B cell (primary cell): ENCODE results near the gene THEMIS2. TPM values are rescaled to one million over a fixed set of nuclear protein-coding genes. Genes with fewer than 3 reads are reported as not detected.

Source experiments
- ATAC-seq: fragments of 200-7000 bp; cut with Tn5 transposase; one replicate; pipeline ENCODE4 v1.10.0; 2021; ENCODE audit warnings: low read depth, mild to moderate bottlenecking, moderate number of reproducible peaks, moderate library complexity
- CTCF ChIA-PET: fragments of 350-600 bp; sonication (Branson Sonifier 250); formaldehyde crosslinking; loops from one replicate; lab custom pipeline; 2021; ENCODE audit warnings: antibody characterized with exemption, inconsistent platforms; lab: Charles Lee
- POLR2A ChIA-PET: fragments of 350-600 bp; sonication (Branson Sonifier 250); formaldehyde crosslinking; loops from one replicate; lab custom pipeline; 2021; ENCODE audit warnings: antibody characterized with exemption; lab: Charles Lee
- DNase-seq: peaks from one replicate; pipeline ENCODE4 v3.0.0; 2013
- H2AFZ ChIP-seq: 2 replicates; pipeline ENCODE4 v1.6.1; 2012; ENCODE audit warnings: mild to moderate bottlenecking, low read depth, low read length; ENCODE audit not compliant: insufficient read depth, poor library complexity, severe bottlenecking
- H3K27ac ChIP-seq, 2 donors: 1 replicate in 1 of 2; 2 replicates in 1 of 2; pipeline ENCODE4 v1.5.1; 2012 to 2013; ENCODE audit warnings: low read length in 2 of 2, mild to moderate bottlenecking in 2 of 2, moderate library complexity in 1 of 2
- H3K27me3 ChIP-seq, 4 experiments: fragments of 200-600 bp in 1 of 4; sonication (generic) in 1 of 4; replicated peaks in 1 of 4; 1 replicate in 2 of 4; 2 replicates in 2 of 4; pipeline versions ENCODE4 v1.6.1 to v1.7.0; 2013 to 2016; ENCODE audit warnings: low read length in 3 of 4, mild to moderate bottlenecking in 2 of 4, mixed read lengths in 1 of 4, moderate library complexity in 1 of 4; ENCODE audit not compliant: insufficient read depth in 4 of 4, control insufficient read depth in 3 of 4; ENCODE audit errors: control extremely low read depth in 1 of 4
- H3K36me3 ChIP-seq, 2 experiments: replicated peaks in 1 of 2; 1 replicate in 1 of 2; 2 replicates in 1 of 2; pipeline versions ENCODE4 v1.6.1 to v1.7.1; 2013; ENCODE audit warnings: low read length in 1 of 2; ENCODE audit not compliant: insufficient read depth in 2 of 2, control insufficient read depth in 1 of 2; ENCODE audit errors: control extremely low read depth in 1 of 2, extremely low read depth in 1 of 2
- H3K4me1 ChIP-seq, 2 donors: fragments of 200-600 bp in 1 of 2; sonication (generic) in 1 of 2; 1 replicate in 1 of 2; 2 replicates in 1 of 2; pipeline versions ENCODE4 v1.5.1 to v1.6.1; 2013 to 2017; ENCODE audit warnings: low read length in 2 of 2; ENCODE audit not compliant: control insufficient read depth in 2 of 2, insufficient read depth in 2 of 2
- H3K4me2 ChIP-seq: replicated peaks from 2 replicates; pipeline ENCODE3; 2012; ENCODE audit warnings: mild to moderate bottlenecking, low read depth, low read length; ENCODE audit not compliant: poor library complexity, severe bottlenecking
- H3K4me3 ChIP-seq, 5 experiments: fragments of 200-600 bp in 1 of 5; sonication (generic) in 1 of 5; 1 replicate in 3 of 5; 2 replicates in 2 of 5; pipeline versions ENCODE4 v1.5.1 to v1.7.0; 2011 to 2016; ENCODE audit warnings: low read length in 4 of 5, mild to moderate bottlenecking in 4 of 5, low read depth in 2 of 5, control low read depth in 1 of 5, moderate library complexity in 1 of 5; ENCODE audit not compliant: insufficient read depth in 1 of 5; ENCODE audit errors: control extremely low read depth in 1 of 5, extremely low read depth in 1 of 5
- H3K79me2 ChIP-seq: fragments of 200-600 bp; sonication (generic); one replicate; pipeline ENCODE4 v1.6.0; 2016; ENCODE audit warnings: low read length; ENCODE audit not compliant: control insufficient read depth, insufficient read depth
- H3K9ac ChIP-seq: fragments of 200-600 bp; sonication (generic); 2 replicates; pipeline ENCODE4 v1.6.1; 2017; ENCODE audit warnings: mild to moderate bottlenecking, low read length, moderate library complexity
- H3K9me3 ChIP-seq, 3 donors: one replicate each; pipeline versions ENCODE4 v1.6.1 to v1.7.1; 2013; ENCODE audit warnings: low read length in 2 of 3; ENCODE audit not compliant: control insufficient read depth in 2 of 3, insufficient read depth in 1 of 3; ENCODE audit errors: control extremely low read depth in 1 of 3
- H4K20me1 ChIP-seq: 2 replicates; pipeline ENCODE4 v1.6.0; 2012; ENCODE audit warnings: mild to moderate bottlenecking, low read length; ENCODE audit not compliant: insufficient read depth, control insufficient read depth, poor library complexity, severe bottlenecking
- H3K27ac Mint-ChIP-seq: one replicate; pipeline ENCODE4 v1.8.0; 2021; ENCODE audit warnings: mixed read lengths
- H3K27me3 Mint-ChIP-seq: one replicate; pipeline ENCODE4 v1.8.0; 2021; ENCODE audit warnings: mixed read lengths
- H3K4me1 Mint-ChIP-seq: one replicate; pipeline ENCODE4 v1.8.0; 2021; ENCODE audit warnings: mixed read lengths
- H3K4me3 Mint-ChIP-seq: one replicate; pipeline ENCODE4 v1.8.0; 2021; ENCODE audit warnings: mixed read lengths
- H3K9me3 Mint-ChIP-seq: one replicate; pipeline ENCODE4 v1.8.0; 2022; ENCODE audit warnings: mixed read lengths; ENCODE audit not compliant: insufficient read depth
- EZH2 ChIP-seq: IDR thresholded peaks from 2 replicates; pipeline ENCODE4 v1.6.1; 2012; ENCODE audit warnings: borderline replicate concordance, low read depth, mild to moderate bottlenecking, moderate library complexity, low read length; ENCODE audit not compliant: insufficient read depth, poor library complexity, severe bottlenecking
- WGBS: methylation state at CpG from one replicate; pipeline ENCODE4 v1.1.5; 2013; ENCODE audit warnings: missing lambda C conversion rate; ENCODE audit not compliant: insufficient coverage; 5-methylcytosine and 5-hydroxymethylcytosine counted together
- intact Hi-C: fragments of 100-400 bp; cut with micrococcal nuclease; formaldehyde crosslinking; loops from one replicate; pipeline ENCODE4 v1.10.0; 2022
- polyA plus RNA-seq: library from polyadenylated mRNA; depleted of rRNA; stranded (reverse); fragments of >200 nt; gene quantifications from 2 replicates; pipeline ENCODE4 v1.2.3, GENCODE V29; 2012
- total RNA-seq, 2 donors: library from RNA; stranded (reverse); fragments of 120-200 nt in 1 of 2; gene quantifications; 1 replicate in 1 of 2; 2 replicates in 1 of 2; pipeline versions ENCODE4 v1.2.3 to v1.2.4, GENCODE V29; 2013 to 2022
- TF ChIP-seq, protein P1 (sequence below): fragments of 200-600 bp; IDR thresholded peaks from one replicate; pipeline ENCODE4 v1.8.0; 2022; ENCODE audit warnings: antibody characterized with exemption, mild to moderate bottlenecking

The THEMIS2 gene
- total and polyA plus RNA-seq, 2 donors (not counting 1 experiment from before 2014, with no cell fraction given), result 72.0 to 230 TPM

DNA sequence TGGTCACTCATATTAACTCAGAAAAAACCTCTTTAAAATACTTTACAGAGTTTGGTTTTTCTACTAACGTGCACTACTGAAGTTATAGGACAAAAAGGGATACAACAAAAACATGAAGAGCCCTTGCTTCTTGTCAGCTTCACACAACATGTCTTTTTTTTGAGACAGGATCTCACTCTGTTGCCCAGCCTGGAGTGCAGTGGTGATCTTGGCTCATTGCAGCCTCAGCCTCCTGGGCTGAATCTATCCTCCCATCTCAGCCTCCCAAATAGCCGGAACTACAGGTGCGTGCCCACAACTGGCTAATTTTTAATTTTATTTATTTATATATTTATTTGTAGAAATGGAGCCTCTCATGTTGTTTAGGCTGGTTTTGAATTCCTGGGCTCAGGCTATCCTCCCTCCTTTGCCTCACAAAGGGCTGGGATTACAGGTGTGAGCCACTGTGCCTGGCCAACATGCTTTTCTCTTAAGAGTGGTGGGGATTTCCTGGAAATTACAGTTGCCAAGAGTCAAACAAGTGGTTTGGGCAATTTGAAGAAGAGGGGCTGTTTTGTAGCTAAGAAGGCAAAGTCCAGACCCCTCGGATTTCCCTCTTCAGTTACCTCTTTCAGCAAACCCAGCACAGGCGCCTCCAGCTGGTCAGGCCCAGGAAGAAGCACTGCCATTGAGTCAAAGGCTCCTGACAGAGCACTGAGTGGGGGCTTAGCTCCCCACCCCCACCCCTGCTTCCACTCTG lies 56.0 kb downstream of the THEMIS2 start:
- H3K4me1 Mint-ChIP-seq, result peaks cover 10% of the 10 kb centered on the region
- POLR2A ChIA-PET, result no interaction called here
- no peak overlapping the region for H3K9ac ChIP-seq
- H3K27me3 Mint-ChIP-seq, result peaks cover 4% of the 10 kb centered on the region
- H3K79me2 ChIP-seq, result no peaks in the 10 kb centered on the region
- no peaks in the 10 kb centered on the region for H4K20me1 ChIP-seq
- H3K27ac ChIP-seq, result no peak overlapping the region
- H3K4me1 ChIP-seq, result peaks cover 0 to 5% of the 10 kb centered on the region in 2 donors
- no peaks in the 10 kb centered on the region for H3K36me3 ChIP-seq
- intact Hi-C loops, result no loop called here
- no peak overlapping the region for H2AFZ ChIP-seq
- TF ChIP-seq, protein P1, sequence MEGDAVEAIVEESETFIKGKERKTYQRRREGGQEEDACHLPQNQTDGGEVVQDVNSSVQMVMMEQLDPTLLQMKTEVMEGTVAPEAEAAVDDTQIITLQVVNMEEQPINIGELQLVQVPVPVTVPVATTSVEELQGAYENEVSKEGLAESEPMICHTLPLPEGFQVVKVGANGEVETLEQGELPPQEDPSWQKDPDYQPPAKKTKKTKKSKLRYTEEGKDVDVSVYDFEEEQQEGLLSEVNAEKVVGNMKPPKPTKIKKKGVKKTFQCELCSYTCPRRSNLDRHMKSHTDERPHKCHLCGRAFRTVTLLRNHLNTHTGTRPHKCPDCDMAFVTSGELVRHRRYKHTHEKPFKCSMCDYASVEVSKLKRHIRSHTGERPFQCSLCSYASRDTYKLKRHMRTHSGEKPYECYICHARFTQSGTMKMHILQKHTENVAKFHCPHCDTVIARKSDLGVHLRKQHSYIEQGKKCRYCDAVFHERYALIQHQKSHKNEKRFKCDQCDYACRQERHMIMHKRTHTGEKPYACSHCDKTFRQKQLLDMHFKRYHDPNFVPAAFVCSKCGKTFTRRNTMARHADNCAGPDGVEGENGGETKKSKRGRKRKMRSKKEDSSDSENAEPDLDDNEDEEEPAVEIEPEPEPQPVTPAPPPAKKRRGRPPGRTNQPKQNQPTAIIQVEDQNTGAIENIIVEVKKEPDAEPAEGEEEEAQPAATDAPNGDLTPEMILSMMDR, result no peak
- TF ChIP-seq EZH2, result no peak
- peaks cover 0 to 4% (median 0%) of the 10 kb centered on the region in 3 donors for H3K9me3 ChIP-seq
- H3K4me2 ChIP-seq, result no peak overlapping the region
- no peaks in the 10 kb centered on the region for H3K9me3 Mint-ChIP-seq
- WGBS, result 86% methylated on average over 2 of the region's 5 CpGs
- no peak for ATAC-seq
- no peak overlapping the region for H3K27ac Mint-ChIP-seq
- CTCF ChIA-PET, result interaction anchor here (1.3 kb wide), 1 partner anchor 24 kb away, joined by 4 read pairs; no protein-coding TSS in a partner anchor
- H3K4me3 Mint-ChIP-seq, result no peak overlapping the region
- DNase-seq, result no peak
- no peaks in the 10 kb centered on the region for H3K27me3 ChIP-seq
- no peak overlapping the region for H3K4me3 ChIP-seq

DNA sequence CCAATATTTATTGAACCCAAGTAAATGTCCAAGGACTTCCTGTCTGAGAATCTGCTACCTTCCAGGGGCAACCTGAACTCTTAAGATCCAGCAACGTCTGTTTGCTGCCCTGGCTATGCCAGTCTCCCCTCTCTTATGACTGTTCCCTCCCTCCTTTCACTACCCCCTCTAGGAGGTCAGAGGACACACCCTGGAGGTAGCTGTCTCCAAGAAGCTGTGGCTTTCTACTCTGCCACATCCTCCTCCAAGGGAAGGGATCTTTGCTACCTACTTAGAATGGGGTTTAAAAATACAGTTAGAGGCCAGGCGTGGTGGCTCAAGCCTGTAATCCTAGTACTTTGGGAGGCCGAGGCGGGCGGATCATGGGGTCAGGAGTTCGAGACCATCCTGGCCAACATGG lies 58.8 kb downstream of the THEMIS2 start:
- TF ChIP-seq EZH2, result no peak
- TF ChIP-seq, protein P1, result no peak
- H3K4me3 Mint-ChIP-seq, result no peak overlapping the region
- H3K4me2 ChIP-seq, result no peak overlapping the region
- intact Hi-C loops, result no loop called here
- H3K9me3 ChIP-seq, result peaks cover 0 to 4% (median 0%) of the 10 kb centered on the region in 3 donors
- H3K9me3 Mint-ChIP-seq, result no peaks in the 10 kb centered on the region
- CTCF ChIA-PET, result no interaction called here
- H3K9ac ChIP-seq, result no peak overlapping the region
- no peak overlapping the region for H3K4me3 ChIP-seq
- H3K4me1 ChIP-seq, result peaks cover 12 to 16% of the 10 kb centered on the region in 2 donors
- peaks cover 0 to 16% (median 9%) of the 10 kb centered on the region in 4 experiments for H3K27me3 ChIP-seq
- no peak overlapping the region for H3K27ac ChIP-seq
- no peaks in the 10 kb centered on the region for H4K20me1 ChIP-seq
- WGBS, result 100% methylated on average over 1 of the region's 6 CpGs
- DNase-seq (no peak), ATAC-seq (no peak)
- POLR2A ChIA-PET, result no interaction called here
- no peaks in the 10 kb centered on the region for H3K79me2 ChIP-seq
- H3K27me3 Mint-ChIP-seq, result peaks cover 18% of the 10 kb centered on the region
- no peak overlapping the region for H3K27ac Mint-ChIP-seq
- H2AFZ ChIP-seq, result no peak overlapping the region
- H3K36me3 ChIP-seq, result no peaks in the 10 kb centered on the region
- peaks cover 21% of the 10 kb centered on the region for H3K4me1 Mint-ChIP-seq
